ENCODE data around the gene GALR2.
A peak's percentile ranks its signal among the peaks of the same experiment; 100 is the strongest.
"Not testable (repeated sequence)": the region's sequence is repeated elsewhere in the genome, so short reads cannot be mapped to it uniquely, and the experiment has no call there.

Gene GALR2, protein sequence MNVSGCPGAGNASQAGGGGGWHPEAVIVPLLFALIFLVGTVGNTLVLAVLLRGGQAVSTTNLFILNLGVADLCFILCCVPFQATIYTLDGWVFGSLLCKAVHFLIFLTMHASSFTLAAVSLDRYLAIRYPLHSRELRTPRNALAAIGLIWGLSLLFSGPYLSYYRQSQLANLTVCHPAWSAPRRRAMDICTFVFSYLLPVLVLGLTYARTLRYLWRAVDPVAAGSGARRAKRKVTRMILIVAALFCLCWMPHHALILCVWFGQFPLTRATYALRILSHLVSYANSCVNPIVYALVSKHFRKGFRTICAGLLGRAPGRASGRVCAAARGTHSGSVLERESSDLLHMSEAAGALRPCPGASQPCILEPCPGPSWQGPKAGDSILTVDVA

DNA sequence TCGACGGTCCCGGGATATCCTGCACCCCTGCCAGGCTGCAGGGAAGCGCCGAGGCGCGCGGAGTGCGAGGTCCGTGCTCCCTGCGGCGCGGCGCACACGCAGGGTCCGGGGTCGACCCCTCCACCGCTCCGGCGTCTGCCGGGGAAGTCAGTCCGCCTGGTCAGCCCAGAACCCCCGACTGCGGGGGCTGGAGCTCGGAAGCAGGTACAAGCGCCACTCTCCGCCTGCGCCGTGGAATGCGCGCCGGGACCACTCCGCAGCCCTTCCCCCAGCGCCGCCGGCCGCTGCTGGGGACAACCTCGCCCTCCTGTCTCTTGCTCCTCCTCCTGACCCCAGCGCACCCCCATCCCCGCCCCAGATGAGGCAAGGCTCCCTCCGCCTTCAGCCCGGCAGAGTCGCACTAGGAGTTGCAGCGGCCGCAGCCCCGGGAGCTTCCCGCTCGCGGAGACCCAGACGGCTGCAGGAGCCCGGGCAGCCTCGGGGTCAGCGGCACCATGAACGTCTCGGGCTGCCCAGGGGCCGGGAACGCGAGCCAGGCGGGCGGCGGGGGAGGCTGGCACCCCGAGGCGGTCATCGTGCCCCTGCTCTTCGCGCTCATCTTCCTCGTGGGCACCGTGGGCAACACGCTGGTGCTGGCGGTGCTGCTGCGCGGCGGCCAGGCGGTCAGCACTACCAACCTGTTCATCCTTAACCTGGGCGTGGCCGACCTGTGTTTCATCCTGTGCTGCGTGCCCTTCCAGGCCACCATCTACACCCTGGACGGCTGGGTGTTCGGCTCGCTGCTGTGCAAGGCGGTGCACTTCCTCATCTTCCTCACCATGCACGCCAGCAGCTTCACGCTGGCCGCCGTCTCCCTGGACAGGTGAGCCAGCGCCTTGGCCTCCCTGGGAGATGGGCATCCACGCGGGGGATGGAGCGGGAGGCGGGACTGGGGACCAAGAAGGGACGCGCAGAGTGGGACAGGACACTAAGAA, at the start of gene GALR2:
Gene GALR2 (plus strand): TSS at position 392 of the 974 bp plus-strand sequence. CDS start 103 bp downstream, at position 495.
- Mint-ChIP-seq H3K4me3 (peak within 1 kb of the TSS; percentile 82), H3K36me3 (no peaks in the 10 kb centered on the region), H3K9me3 (no peaks in the 10 kb centered on the region), H3K27me3 (peaks cover 15% of the 10 kb centered on the region), H3K4me1 (peaks cover 54% of the 10 kb centered on the region), H3K27ac (peak within 1 kb of the TSS; percentile 12)

DNA sequence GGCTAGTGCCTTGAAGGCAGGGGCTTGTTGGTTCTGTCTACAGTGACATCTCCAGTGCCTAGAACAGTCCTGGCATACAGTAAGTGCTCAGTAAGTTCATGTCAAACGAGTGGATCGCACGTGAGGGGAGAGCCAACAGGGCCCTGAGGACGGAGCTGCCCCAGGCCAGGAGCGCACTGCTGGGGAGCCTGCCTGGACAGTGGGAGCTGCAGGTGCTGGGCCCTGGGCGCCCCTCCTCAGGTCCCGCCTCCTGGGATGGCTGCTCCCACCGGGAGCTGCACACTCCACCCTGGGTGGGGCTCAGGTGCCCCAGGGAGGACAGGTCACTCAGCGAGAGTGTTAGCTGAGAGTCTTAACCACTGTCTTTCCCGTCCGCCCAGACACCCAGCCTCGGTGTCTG, 49.3 kb upstream of the GALR2 start:
- H3K36me3 Mint-ChIP-seq = no peaks in the 10 kb centered on the region
- no peaks in the 10 kb centered on the region for H3K9me3 Mint-ChIP-seq
- no peaks in the 10 kb centered on the region for H3K27me3 Mint-ChIP-seq
- no peak overlapping the region for H3K27ac Mint-ChIP-seq
- no peak overlapping the region for H3K4me3 Mint-ChIP-seq
- H3K4me1 Mint-ChIP-seq = peaks cover 17% of the 10 kb centered on the region

DNA sequence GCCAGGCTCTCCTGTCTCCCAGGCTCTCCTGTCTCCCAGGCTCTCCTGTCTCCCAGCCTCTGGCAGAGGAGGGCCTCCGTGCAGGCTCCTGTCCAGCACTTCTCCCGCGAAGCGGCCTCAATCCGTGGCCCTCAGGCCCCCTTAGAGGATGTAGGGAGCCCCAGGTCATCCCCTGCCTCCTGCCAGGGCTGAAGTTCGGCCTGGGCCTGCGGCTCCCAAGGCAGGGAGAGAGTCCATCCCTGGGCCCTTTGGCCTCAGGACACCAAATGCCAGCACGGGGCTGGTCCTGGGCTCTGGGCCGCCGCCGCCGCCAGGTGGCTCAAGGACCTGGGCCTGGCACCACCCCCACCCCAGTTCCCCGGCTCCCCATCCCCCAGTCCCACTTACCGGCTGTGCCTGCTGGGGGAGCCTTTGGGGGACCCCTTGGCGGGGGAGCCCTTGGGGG, 47.8 kb upstream of the GALR2 start:
- Mint-ChIP-seq H3K4me3 (no peak overlapping the region), H3K27me3 (no peaks in the 10 kb centered on the region), H3K4me1 (peaks cover 17% of the 10 kb centered on the region), H3K36me3 (no peaks in the 10 kb centered on the region), H3K9me3 (no peaks in the 10 kb centered on the region), H3K27ac (no peak overlapping the region)

DNA sequence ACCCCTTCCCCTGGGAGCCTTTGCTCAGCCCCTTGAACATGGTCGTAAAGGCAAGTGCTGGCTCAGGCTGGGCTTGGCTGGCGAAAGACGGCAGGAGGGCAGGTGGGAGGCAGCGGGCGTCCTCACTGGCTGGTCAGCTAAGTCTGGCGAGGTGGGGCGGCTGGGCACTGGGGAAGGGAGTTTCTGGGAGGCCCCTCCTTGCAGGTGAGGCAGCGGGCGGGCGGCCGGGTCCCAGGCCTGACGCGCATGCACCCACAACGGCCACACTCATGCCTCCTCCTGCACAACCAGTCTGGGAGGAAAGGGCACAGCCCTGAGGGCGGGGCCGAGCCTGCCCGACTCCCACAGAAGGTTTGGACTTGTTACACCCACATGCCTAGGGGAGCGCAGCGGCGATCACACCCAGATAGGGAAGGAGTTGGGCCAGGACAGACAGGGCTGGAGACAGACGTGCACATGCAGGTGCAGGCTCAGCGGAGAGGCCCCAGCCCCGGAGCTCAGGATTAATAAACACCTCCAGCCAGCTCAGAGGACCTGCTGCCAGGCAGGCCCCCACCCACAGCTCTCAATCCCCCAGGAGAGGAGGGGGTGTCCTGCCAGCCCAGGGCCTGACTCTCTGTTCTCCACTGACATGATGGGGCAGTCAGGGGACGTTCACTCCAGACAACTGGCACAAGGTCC, 47.3 kb upstream of the GALR2 start, which contains the start of gene EVPL:
Gene EVPL (minus strand): TSS at position 148 of the 681 bp plus-strand sequence. CDS start 108 bp downstream, at position 40.
- Mint-ChIP-seq H3K4me1 (peaks cover 17% of the 10 kb centered on the region), H3K4me3 (no peak within 1 kb of the TSS), H3K9me3 (no peaks in the 10 kb centered on the region), H3K27me3 (no peaks in the 10 kb centered on the region), H3K36me3 (no peaks in the 10 kb centered on the region), H3K27ac (no peak within 1 kb of the TSS)

DNA sequence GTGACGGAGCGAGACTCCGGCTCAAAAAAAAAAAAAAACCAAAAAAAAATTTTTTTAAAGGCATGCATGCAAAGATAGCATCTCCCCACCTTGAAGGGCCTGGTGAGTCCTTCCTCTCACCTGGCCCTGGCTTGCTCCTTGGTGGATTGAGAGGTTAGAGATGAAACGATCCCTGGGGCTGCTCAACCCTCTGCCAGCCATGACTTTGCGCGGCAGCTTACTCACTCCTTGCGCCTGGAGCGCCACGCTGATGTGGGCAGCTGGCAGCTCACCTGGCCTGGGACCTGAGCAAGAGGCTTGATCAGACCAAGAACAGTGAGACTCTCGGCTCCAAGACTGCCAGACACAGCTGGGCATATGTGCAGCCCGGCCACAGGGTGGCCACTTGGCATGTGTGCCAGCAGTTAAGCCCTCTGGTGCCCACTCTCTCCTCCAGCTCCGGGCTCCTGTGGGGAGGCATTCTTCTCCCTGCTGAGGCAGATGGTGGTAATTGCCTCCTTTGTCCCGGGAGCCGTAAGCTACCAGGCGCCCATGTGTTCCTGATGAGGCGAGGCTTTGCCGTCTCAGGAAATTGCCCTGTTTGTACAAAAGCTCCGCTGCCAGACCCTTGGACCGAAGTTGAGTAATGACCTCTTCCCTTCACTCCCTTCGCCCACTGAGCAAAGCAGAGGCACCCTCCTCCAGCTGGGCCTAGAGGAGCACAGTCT, 42.4 kb upstream of the GALR2 start:
- no peaks in the 10 kb centered on the region for H3K27me3 Mint-ChIP-seq
- peaks cover 29% of the 10 kb centered on the region for H3K4me1 Mint-ChIP-seq
- H3K9me3 Mint-ChIP-seq = no peaks in the 10 kb centered on the region
- H3K27ac Mint-ChIP-seq = no peak overlapping the region
- no peak overlapping the region for H3K4me3 Mint-ChIP-seq
- H3K36me3 Mint-ChIP-seq = no peaks in the 10 kb centered on the region

DNA sequence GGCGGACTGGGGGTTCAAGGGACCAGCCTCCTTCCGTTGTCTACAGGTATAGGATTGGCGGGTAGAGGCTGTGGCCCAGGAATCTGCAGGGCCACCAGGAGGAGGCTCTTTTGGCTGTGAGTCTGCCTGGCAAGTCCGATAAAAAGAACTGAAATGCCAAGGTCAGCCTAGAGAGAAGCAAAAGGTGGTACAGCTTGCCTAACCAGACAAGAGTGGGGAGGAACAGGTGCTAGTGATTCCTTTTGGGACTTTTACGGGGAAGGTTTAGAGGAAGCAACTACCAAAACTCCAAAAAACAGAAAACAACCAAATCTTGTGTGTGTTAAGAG, 41.8 kb upstream of the GALR2 start:
- H3K27ac Mint-ChIP-seq = no peak overlapping the region
- H3K27me3 Mint-ChIP-seq = no peaks in the 10 kb centered on the region
- peaks cover 29% of the 10 kb centered on the region for H3K4me1 Mint-ChIP-seq
- H3K36me3 Mint-ChIP-seq = no peaks in the 10 kb centered on the region
- no peak overlapping the region for H3K4me3 Mint-ChIP-seq
- no peaks in the 10 kb centered on the region for H3K9me3 Mint-ChIP-seq

DNA sequence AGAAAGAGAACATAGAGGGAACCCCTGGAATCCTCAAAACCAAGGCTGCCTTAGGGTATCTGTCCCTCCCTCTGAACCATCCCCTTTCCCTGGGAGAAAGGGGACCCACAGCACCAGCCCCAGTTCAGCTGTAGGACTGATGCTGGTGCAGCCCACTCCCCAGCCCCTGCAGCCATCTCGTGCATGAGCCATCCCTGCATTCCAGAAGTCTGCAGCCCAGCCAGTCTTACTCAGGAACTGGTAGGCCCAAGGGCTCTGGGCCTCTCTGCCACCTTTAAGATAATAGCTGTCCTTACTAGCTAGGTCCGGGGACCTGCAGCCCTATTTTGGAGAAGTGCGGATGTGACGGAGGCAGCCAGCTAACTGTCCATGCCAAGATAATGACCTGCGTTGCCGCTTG, 41.4 kb upstream of the GALR2 start:
- Mint-ChIP-seq H3K36me3 (no peaks in the 10 kb centered on the region), H3K27me3 (no peaks in the 10 kb centered on the region), H3K9me3 (no peaks in the 10 kb centered on the region), H3K4me3 (no peak overlapping the region), H3K27ac (no peak overlapping the region), H3K4me1 (peaks cover 29% of the 10 kb centered on the region)

DNA sequence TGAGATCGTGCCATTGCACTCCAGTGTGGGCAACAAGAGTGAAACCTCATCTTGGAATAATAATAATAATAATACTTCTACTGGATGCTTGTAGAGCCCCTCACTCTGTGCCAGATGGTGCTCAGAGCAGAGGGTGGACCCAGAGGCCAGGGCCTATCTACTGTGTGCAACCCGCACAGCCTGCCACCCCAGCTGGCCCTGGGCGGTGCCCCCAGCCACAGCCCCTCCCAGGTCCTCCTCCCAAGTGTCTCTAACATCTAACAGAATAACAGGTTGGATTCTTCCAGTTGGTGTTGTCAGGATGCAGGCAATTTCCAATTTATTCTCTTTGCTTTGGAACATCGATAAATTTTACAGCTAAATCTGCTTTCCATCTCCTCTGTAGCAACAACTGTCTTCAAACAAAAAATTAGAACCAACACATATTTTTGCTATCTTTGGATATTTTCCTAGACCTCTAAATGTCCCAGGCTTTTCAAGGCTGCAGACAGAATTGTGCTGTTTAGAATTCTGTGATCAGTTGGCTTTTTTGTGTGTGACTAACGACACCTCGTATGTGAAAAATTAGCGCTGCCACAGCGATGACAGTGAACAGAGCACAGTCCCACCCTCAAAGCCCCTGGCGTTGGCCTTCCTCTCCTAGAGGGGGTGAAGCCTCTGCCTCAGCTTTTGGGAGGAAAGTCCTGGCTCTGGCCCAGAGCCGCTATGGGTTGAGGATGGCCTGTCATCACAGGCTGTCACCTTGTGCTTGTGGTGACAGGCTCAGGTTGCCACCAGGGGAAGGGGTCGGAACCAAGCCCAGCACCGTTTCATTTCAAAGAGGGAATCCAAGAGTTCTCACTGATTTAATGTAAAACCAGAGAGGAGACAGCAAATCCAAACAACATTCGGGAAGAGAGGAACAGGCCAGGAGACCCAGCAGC, 39.9 kb upstream of the GALR2 start:
- no peaks in the 10 kb centered on the region for H3K9me3 Mint-ChIP-seq
- H3K27me3 Mint-ChIP-seq = no peaks in the 10 kb centered on the region

DNA sequence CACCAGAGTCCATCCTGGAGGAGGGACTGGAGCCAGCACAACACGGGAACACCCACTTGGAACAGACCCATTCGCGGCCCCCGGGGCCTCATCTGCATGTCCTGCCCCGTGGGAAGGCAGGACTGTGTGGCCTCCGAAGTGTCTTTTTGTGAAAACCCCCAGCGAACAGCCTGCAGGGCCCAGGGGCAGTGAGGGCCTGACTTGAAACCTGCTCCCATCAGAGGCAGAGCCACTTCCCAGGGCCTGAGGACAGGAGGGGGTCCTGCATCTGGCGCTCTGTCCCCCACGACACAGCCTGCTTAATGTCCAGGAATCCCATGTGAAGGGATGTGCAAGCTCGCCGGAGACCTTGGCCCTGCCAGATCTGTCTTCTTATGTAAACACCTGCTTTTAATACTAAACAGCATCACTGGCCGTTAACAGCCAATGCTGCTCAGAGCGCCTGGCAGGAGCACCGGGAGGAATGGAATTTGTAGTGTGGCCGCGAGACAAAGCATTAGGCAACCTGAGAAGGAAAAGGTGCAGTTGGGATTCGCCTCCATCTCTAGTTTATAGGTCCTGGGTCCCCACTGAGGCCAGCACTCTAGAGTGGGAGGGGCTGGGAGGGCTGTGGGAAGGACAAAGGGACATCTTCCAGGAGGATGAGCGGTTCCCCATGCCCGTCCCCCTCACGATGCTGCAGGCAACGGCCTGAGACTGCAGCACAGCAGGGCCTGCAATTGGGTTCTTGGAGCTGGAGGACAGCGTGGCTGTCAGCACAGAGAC, 37.9 kb upstream of the GALR2 start:
- no peaks in the 10 kb centered on the region for H3K27me3 Mint-ChIP-seq
- no peaks in the 10 kb centered on the region for H3K9me3 Mint-ChIP-seq
- peaks cover 6% of the 10 kb centered on the region for H3K36me3 Mint-ChIP-seq
- no peak overlapping the region for H3K4me3 Mint-ChIP-seq
- H3K4me1 Mint-ChIP-seq = peaks cover 12% of the 10 kb centered on the region
- peak overlapping the region; percentile 62 for H3K27ac Mint-ChIP-seq

More for the DNA sequence above, 39.9 kb upstream of the GALR2 start:
- Mint-ChIP-seq H3K27ac (no peak overlapping the region), H3K4me1 (peaks cover 15% of the 10 kb centered on the region), H3K4me3 (no peak overlapping the region), H3K36me3 (peaks cover 2% of the 10 kb centered on the region)

DNA sequence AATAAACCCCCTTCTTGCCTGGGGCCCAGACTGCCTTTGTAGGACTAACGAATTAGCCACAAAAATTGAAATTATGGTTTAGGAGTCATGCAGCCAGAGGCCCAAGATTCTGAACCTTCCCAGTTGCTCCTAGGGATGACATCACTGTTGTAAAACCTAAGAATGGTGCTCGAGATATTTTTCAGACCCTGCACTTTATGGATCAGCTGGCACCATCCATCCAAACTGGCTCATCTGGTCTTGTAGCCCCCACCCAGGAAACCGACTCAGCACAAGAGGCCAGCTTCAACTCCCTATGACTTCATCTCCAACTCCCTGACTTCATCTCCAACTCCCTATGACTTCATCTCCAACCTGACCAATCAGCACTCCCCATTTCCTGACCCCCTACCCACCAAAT, 36.5 kb upstream of the GALR2 start:
- Mint-ChIP-seq H3K4me1 (peaks cover 12% of the 10 kb centered on the region), H3K9me3 (no peaks in the 10 kb centered on the region), H3K36me3 (peaks cover 6% of the 10 kb centered on the region), H3K27ac (peak overlapping the region; percentile 89), H3K27me3 (no peaks in the 10 kb centered on the region), H3K4me3 (no peak overlapping the region)

DNA sequence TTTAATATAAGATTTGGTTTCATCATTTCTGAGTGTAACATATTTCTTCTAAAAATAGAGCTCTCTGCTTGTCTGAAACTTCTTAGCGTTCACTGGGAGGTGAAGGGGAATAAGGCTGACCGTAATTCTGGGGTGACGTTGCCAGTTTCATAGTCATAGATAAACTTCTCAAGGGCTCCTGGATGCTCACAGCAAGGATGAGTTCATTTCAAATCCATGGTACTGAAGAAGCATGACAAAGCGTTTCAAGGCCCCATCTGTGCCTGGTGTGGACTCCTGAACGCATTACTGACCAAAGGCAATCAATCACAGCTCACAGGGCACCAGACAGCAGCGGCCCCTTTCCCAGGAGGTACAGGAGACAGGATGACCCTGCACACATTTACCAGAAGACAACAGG, 35.5 kb upstream of the GALR2 start:
- peaks cover 6% of the 10 kb centered on the region for H3K36me3 Mint-ChIP-seq
- peak overlapping the region; percentile 65 for H3K27ac Mint-ChIP-seq
- H3K4me1 Mint-ChIP-seq = peaks cover 12% of the 10 kb centered on the region
- no peaks in the 10 kb centered on the region for H3K9me3 Mint-ChIP-seq
- H3K27me3 Mint-ChIP-seq = no peaks in the 10 kb centered on the region
- no peak overlapping the region for H3K4me3 Mint-ChIP-seq

DNA sequence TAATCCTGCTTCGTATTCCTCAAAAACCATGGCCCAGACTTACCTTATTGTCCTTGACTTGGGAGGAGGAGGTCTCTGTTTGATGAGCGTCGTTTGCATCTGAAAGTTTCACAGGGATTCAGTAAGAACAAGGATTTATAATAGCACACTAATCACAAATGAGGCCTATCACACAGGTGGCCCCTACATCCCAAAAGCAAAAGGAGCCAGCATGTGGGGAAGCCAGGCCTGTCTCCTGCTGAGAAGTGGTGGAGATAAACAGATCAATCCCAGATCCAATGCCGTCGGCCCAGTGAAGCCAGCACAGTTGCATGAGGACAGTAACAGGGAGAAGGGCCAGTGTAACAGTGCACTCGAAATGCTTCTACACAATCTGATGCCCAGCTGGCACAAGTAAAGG, 34.2 kb upstream of the GALR2 start:
- Mint-ChIP-seq H3K4me1 (peaks cover 6% of the 10 kb centered on the region), H3K27me3 (no peaks in the 10 kb centered on the region), H3K9me3 (no peaks in the 10 kb centered on the region), H3K36me3 (peaks cover 6% of the 10 kb centered on the region), H3K27ac (no peak overlapping the region), H3K4me3 (no peak overlapping the region)

DNA sequence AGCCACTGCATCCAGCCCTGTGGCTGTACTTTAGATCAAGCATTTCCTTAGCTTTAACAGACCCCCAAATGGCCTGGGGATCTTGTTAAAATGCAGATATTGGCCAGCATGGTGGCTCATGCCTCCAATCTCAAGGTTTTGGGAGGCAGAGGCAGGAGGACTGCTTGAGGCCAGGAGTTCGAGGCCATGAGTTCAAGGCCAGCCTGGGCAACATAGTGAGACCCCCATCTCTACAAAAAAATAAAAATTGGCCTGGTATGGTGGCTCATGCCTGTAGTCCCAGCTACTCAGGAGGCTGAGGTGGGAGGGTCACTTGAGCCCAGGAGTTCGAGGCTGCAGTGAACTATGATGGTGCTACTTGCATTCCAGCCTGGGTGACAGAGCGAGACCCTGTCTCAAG, 31.7 kb upstream of the GALR2 start:
- not testable (repeated sequence) for H3K9me3 Mint-ChIP-seq, H3K4me3 Mint-ChIP-seq, H3K27ac Mint-ChIP-seq, H3K4me1 Mint-ChIP-seq, H3K36me3 Mint-ChIP-seq, H3K27me3 Mint-ChIP-seq
